GM19468 (cell line): ENCODE measurements around the gene MFAP3.
"Not testable (repeated sequence)": the region's sequence is repeated elsewhere in the genome, so short reads cannot be mapped to it uniquely, and the experiment has no call there.

ENCODE experiments used
- ATAC-seq: cut with Tn5 transposase; IDR thresholded peaks from one replicate; pipeline ENCODE4 v1.9.1; 2021; ENCODE audit warnings: mild to moderate bottlenecking, moderate library complexity, moderate number of reproducible peaks; ENCODE audit not compliant: unreplicated experiment; ENCODE audit errors: extremely low read depth

MFAP3 gene

DNA sequence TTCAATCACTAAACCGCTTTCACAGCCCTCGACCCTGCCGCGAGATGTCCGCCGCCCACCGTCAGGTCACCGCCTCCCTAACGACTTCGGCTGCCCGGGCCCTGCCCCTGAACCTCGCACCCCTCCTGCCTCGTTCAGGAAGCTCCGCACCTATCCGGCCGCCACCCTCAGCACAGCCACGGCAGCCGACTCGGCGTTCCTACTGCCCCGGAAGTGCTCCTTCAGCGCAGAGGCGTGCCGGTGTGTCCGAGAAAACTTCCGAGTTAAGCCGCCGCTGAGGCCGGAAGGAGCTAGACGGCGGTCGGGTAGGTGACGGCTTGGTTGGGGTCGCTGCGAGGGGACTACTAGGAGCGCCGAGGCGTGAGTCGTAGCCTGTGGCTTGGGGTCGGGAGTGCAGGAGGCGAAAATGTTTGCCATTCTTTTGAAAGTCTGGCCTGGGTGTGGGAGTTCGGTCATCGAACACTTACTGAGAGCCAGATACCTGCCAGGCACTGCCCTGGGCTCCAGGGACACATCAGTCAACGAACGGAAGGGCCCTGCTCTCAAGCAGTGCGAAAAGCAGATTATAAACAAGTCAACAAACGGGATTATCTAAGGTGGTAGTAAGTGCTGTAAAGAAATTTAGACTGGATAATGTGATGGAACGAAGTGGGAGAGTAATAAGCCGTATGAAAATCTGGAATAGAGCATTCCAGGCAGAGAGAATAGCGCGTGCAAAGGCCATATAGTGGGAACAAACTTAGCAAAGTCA is at the start of gene MFAP3, which contains the start of gene FAM114A2:
TSS of gene MFAP3 (plus strand) at position 261 of the 751 bp plus-strand sequence. CDS start 10,756 bp downstream, outside the sequence.
TSS of gene FAM114A2 (minus strand) at position 204 of the 751 bp plus-strand sequence. CDS start 3,957 bp downstream, outside the sequence.
- ATAC-seq, result peak; percentile 96

DNA sequence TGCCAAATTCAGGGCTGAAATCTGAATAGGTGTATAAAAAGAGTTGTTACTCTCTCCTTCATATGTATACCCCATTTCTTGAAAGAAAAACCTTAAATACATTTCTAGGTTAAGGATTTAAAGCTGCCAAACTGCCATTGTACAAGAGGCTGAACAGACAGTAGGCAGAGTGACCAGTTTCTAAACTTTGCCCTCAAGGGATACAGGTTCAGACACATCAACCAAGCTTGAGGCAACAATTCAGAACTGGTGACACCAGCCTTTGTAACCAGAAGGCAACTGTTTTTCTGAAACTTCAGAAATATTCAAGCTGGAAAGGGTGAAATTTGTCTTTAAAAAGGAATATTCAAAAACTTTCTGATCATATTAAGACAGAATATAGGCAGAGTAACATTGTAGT is 47.6 kb upstream of the MFAP3 start:
- ATAC-seq, result no peak

DNA sequence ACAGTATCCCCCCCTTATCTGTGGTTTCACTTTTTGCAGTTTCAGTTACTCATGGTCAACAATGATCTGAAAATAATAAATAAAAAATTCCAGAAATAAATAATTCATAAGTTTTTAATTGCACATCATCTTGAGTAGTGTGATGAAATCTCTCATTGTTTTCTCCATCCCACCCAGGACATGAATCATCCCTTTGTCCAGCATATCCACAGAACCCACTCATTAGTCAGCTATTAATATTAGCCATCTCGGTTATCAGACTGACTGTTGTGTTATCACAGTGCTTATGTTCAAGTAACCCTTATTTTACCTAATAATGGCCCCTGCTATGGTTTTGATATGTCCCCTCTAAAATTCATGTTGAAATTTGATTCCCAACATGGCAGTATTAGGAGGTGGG is 40.8 kb upstream of the MFAP3 start:
- no peak for ATAC-seq

DNA sequence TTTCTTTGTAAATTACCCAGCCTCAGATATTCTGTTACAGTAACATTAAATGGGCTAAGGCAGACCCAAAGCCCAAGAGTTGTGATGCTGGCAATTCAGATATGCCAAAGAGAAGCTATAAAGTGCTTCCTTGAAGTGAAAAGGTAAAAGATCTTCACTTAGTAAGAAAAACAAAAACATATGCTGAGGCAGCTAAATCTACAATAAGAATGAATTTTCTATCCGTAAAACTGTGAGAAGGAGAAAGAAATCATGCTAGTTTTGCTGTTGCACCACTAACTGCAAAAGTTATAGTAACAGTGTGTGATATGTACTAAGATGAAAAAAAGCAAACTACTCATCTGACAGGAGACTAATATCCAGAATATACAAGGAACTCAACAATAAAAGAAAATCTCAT is 40.0 kb upstream of the MFAP3 start:
- no peak for ATAC-seq

DNA sequence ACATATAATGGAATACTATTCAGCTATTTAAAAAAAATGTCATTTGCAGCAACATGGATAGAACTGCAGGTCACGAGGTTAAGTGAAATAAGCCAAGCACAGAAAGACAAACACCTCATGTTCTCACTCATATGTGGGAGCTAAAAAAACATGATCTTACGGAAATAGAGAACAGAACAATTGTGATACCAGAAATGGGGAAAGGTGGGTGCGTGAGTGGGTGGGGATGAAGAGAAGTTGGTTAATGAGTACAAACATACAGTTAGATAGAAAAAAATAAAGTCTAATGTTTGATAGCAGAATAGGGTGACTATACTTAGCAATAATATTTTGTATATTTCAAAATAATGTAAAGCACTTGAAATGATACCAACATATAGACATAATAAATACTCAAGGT is 38.8 kb upstream of the MFAP3 start:
- no peak for ATAC-seq

DNA sequence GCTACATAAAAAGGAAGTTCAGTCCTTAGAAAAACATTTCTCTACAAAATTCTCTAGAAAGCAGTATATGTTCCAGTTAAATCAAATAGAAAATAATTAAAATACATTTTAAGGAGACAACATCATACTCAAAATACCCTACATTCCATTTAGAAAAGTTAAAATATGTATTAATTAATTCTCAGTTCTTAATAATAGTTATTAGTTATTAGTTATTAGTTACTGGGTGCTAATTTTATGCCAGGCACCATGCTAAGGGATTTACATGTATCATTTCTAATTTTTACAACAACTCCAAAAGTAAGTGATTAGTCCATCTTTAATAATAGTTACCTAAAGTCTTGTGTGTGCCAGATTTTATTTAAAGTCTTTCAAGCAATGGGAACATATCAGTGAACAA is 38.1 kb upstream of the MFAP3 start:
- ATAC-seq, result no peak

DNA sequence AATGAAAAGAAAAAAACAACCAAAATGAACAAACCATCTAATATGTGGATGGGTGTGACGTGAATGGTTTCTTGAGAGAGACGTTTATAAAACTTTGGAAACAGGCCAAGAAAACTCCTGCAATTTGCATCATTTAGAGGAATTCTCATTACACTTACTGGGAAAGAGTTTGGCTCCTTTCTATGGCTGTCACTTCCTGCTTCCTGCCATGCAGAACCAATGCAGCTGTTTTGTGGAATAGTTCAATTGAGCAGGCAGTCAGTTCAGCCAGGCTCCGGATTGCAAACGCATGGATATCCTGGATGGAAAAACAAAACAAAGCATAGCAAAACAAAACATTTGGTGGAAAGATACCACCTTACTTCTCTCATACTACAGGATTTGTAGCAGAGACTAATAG is 36.7 kb upstream of the MFAP3 start:
- no peak for ATAC-seq

DNA sequence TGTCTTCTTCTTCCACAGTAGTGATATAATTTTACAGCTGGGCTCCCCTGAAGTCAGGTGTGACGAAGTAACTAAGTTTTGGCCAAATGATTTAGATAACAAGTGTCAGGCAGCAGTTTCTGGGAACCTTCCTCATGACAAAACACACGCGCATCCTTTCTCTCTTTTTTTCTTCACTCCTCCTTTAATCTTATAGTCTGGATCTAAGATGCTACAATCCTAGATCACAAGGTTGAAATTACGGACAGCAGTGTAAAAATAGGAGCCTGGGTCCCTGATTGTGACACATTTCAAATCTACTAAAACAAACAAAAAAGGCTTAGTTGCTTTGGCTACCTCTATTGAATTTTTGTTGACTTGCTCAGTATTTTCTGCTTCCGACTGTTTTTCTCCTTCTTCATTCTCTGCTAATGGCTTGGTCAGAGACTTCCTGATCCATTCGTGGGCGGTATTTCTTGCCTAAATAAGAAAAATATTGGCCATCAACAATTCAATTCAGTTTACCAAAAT is 36.2 kb upstream of the MFAP3 start:
- no peak for ATAC-seq

DNA sequence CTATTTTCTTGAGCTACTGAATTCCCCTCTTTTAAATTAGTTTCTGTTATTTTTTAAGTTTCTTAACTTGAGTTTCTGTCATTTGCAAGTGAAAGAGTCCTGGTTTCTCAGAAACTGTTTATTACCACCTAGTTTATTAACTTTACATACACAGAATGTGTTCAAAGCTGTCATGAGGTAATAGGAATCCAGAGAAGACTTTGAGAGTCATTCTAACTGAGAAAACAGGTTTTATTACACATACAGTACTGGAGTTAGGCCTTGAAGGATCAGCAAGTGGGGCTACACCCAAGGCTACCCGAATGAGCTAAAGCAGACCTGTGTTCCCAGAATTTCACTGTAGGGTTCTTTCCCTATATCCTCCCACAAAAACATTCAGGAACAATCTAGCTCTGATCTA is 33.1 kb upstream of the MFAP3 start:
- ATAC-seq, result no peak

DNA sequence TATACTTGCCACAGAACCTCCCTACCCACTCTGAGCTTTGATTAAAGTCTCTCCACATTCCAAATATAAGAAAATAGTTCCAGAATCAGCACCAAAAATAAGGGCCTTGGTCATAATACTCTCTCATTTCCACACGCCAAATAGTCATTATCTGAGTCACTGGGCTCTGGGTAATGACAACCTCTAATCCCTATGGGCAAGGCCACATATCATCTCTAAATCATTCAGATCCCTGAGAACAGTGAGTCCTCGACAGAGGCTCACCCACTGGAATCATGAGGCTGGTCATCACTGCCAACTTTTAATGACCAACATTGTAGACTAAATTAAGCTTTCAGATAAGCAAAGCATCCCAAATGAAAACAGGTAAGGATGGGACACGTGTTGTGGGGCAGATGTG is 28.1 kb upstream of the MFAP3 start:
- ATAC-seq, result no peak

DNA sequence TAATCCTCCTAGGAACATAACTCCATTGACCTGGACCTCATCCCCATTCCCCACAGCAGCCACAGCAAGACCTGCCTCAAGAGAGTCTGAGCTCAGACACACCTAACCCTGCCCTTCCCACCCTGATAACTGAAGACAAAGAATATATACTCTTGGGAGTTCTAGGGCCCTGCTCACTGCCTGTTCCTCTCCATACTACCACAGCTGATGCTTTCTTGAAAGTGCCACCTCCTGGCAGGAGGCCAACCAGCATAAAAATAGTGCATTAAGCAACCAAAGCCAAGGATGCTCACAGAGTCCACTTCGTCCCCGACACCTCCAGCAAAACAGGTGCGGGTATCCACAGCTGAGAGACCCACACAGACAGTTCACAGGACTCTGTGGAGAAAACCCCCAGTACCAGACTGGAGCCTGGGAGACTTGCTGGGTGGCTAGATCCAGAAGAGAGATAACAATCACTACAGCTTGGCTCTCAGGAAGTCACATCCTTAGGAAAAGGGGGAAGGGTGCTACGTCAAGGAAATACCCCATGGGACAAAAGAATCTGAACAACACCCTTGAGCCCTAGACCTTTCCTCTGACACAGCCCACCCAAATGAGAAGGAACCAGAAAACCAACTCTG is 23.6 kb upstream of the MFAP3 start:
- no peak for ATAC-seq

DNA sequence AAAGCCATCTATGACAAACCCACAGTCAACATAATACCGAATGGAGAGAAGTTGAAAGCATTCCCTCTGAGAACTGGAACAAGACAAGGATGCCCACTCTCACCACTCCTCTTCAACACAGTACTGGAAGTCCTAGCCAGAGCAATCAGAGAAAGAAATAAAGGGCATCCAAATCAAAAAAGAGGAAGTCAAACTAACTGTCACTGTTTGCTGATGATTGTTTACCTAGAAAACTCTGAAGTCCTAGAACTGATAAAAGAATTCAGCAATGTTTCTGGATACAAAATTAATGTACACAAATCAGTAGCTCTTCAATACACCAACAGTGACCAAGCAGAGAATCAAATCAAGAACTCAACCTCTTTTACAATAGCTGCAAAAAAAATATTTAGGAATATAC is 19.8 kb upstream of the MFAP3 start:
- ATAC-seq, result not testable (repeated sequence)

DNA sequence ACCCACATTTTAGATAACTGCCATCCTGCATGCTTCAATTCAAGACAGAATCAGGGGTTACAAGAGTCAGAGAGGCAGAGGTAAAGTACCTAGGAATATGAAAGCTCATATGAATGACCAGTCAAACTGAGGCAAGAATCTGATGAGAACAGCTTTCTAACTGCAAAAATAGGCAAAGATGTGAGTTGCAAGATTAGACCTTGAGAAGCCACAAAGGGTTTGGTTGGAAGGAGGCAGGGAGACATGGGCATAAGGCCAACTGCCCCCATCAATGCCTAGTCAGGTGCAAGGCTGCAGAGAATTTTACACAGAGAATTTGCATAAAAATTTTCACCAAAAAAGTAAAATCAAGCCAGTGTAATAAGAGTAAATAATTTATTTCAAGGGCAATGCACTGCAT is 12.8 kb upstream of the MFAP3 start:
- ATAC-seq, result no peak

DNA sequence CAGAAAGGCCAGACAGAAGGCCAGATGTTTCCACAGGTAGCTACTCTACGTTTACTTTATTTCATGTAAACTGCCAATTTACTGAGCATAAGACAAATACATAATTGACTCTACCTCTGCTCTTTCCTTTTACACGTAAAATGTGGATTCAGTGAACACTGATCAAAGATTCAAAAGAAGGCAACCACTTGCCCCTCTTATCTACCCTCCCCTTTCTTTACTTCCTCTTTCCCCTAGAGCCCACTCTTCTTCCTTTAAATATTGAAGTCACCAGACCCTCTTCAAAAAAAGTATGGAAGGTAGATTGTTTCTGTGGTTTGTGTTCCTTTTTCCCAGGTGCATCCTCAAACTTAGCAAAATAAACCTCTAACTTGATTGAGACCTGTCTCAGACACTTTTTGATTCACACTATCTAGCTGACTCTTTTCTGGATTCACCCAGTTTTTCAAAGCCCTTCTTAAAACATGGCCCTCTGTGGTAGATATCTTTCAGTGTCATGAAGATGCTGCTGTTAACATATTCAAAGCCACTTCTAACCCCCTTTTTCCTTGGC is 6.8 kb upstream of the MFAP3 start:
- no peak for ATAC-seq

DNA sequence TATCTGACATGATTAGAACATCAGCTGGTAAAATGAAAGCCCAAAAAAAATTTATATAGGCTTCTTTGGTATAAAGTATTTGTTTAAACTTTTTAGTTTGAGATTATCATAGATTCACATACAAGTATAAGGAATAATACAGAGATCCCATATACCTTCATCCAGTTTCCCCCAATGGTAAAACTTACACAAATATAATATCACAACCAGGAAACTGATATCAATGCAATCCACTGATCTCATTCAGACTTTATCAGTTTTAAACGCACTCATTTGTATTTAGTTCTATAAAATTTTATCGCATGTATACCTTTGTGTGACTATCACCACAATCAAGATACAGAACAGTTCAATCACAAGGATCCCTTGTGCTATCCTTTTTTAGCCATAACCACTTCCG is 3.8 kb upstream of the MFAP3 start:
- no peak for ATAC-seq

DNA sequence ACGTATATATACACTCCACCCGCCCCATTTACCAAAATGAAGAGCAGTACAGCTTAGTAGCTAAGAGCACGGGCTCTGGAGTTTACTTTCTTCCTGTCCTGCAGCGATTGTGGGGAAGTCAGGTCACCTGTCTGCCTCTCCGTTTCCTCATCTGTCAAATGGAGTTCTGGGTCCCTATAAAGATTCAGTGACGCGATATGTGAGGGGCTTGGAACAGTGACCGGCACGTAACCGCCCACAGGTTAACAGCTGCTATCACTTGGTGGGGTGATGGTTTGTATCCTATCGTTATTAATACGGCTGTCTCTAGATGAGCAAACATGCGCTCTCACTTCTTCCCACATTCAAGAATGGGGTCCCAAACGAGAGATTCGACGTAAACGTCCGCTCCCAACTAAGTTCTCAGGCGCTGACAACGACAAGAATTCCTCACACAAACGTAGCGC is 483 bp upstream of the MFAP3 start:
- ATAC-seq, result peak; percentile 41

DNA sequence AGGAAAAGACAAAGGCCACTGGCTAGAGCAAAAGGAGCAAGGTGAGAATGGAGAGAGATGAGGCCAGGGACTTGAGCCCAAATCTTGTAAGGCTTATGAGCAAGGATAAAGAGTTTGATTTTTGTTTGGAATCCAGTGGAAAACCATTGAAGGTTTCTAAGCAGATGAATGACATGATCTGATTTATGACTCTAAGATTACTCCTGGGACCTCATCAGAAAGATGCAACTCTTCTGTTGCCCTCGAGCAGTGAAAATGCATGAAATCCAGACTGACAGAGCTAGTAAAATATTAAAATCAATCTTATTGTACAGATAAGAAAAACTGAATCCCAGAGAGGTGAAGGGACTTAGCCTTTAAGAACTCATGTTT is 677 bp downstream of the MFAP3 start:
- ATAC-seq, result no peak

DNA sequence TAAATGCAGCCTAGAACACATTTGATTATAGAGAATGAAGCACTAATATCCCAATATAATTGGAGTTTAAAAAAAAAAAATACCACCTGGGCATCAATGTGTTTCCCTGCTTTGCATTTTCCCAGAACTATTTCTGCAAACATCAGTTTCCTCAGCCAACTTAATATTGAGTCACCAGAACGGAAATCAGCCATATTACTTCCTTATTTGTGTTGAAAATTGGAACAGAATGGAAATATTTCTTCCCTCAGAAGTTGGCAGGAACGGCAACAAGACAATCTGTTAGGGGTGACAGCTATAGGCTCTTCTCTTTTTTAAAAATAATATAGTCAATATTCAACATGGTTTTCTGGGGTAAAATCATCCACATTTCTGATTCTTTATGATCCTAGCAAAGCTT is 4.0 kb downstream of the MFAP3 start:
- ATAC-seq, result no peak

DNA sequence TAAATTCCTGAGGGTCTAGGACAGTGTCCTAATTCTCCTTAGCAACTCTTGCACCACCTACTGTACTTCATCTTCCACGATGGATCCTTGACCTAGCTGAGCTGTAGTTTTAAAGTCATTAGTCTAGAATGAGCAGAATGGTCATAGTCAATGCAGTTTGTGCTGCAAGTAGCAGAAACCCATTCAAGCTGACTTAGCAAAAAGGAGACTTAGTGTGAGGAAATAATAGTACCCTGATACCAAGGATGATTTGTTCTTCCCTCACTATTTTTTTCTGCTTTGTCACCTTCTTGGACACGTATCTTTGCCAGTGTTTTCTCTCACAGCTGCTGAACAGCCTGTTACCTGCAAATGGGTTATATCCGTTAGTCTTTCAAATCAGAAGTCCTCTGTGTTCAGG is 5.3 kb downstream of the MFAP3 start:
- ATAC-seq, result no peak

DNA sequence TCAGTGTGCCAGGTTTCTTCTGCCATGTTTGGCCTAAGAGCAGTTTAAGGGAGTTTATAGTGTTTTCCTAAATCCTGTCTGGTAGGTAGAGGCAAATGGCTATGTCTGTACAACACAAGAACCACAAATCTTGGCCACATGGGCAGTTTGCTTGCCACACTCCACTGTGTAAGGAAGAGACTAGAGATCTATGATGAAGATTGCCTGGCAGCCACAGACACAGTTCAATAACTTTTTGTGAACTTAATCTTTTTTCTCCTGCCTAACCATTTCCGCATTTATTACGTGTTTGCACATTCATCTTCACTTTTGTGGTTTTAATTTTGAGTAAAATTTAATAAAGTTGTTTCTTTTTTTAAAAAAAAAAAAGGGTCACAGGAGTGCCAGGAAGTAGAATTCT is 5.8 kb downstream of the MFAP3 start:
- no peak for ATAC-seq

DNA sequence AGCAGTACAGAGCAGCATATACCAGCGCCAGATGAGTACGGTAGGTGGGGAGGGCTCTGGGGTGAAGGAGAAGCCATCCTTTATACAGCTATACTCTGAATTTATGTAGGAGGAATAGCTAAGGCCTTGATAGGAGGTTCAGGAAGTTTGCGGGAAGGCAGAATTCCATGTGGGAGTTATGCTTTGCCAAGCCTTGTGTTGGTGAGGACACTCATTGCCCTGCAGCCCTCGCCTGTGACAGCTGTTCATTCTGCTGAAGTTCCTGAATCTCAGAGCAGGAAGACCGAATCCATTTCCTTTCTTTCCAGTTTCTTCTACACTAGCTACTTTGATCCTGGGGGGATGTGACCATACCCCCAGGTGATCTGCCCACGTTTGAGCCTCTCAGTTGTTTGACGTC is 7.7 kb downstream of the MFAP3 start:
- no peak for ATAC-seq
